ENCODE data around the gene DYNAP.

GRCh38 chr18:54641734-54642133 is 50.7 kb downstream of the DYNAP start:
- TF ChIP-seq TAF1 (IDR thresholded peaks at IDR 0.05; ENCODE audit: low read depth), result no peak
- no peak for TF ChIP-seq EP300 (IDR thresholded peaks at IDR 0.05; ENCODE audit: borderline replicate concordance)
- TF ChIP-seq RAD21 (IDR thresholded peaks at IDR 0.05; ENCODE audit: low read depth), result no peak
- TF ChIP-seq, protein P1, sequence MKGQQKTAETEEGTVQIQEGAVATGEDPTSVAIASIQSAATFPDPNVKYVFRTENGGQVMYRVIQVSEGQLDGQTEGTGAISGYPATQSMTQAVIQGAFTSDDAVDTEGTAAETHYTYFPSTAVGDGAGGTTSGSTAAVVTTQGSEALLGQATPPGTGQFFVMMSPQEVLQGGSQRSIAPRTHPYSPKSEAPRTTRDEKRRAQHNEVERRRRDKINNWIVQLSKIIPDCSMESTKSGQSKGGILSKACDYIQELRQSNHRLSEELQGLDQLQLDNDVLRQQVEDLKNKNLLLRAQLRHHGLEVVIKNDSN (IDR thresholded peaks at IDR 0.05), result no peak
- no peak for TF ChIP-seq TEAD4 (IDR thresholded peaks at IDR 0.05)
- TF ChIP-seq TCF12 (IDR thresholded peaks at IDR 0.05; ENCODE audit: low read depth), result no peak
- TF ChIP-seq EGR1 (IDR thresholded peaks at IDR 0.05), result no peak
- TF ChIP-seq REST (IDR thresholded peaks at IDR 0.05; ENCODE audit: low read depth), result no peak
- TF ChIP-seq CEBPB (IDR thresholded peaks at IDR 0.05), result no peak
- TF ChIP-seq CREB1 (IDR thresholded peaks at IDR 0.05; ENCODE audit: low read depth), result no peak
- TF ChIP-seq, protein P2, sequence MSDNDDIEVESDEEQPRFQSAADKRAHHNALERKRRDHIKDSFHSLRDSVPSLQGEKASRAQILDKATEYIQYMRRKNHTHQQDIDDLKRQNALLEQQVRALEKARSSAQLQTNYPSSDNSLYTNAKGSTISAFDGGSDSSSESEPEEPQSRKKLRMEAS (IDR thresholded peaks at IDR 0.05), result no peak
- TF ChIP-seq FOXM1 (IDR thresholded peaks at IDR 0.05; ENCODE audit: borderline replicate concordance, low read depth), result no peak
